Muscle layer of duodenum (tissue), 2 donors: ENCODE data around the gene SMIM7.
"Not testable (repeated sequence)": the region's sequence is repeated elsewhere in the genome, so short reads cannot be mapped to it uniquely, and the experiment has no call there.

ENCODE experiments used
- H3K27ac ChIP-seq: one replicate; pipeline ENCODE4 v1.7.0; 2013; ENCODE audit warnings: mild to moderate bottlenecking, low read length
- H3K27me3 ChIP-seq: one replicate; pipeline ENCODE4 v1.7.0; 2013; ENCODE audit warnings: low read depth, mild to moderate bottlenecking, control low read depth, low read length
- H3K36me3 ChIP-seq, 2 donors: one replicate each; pipeline ENCODE4 v1.7.0; 2013; ENCODE audit warnings: low read length in 2 of 2, control low read depth in 1 of 2, mild to moderate bottlenecking in 1 of 2; ENCODE audit not compliant: insufficient read depth in 2 of 2, control insufficient read depth in 1 of 2
- H3K4me1 ChIP-seq, 2 donors: one replicate each; pipeline ENCODE4 v1.7.0; 2013; ENCODE audit warnings: low read length in 2 of 2, mild to moderate bottlenecking in 2 of 2, control low read depth in 1 of 2, moderate library complexity in 1 of 2; ENCODE audit not compliant: insufficient read depth in 2 of 2, control insufficient read depth in 1 of 2
- H3K4me3 ChIP-seq, 2 donors: one replicate each; pipeline ENCODE4 v1.7.0; 2013; ENCODE audit warnings: low read length in 2 of 2, low read depth in 1 of 2, mild to moderate bottlenecking in 1 of 2
- H3K9me3 ChIP-seq, 2 donors: one replicate each; pipeline ENCODE4 v1.7.0; 2013; ENCODE audit warnings: low read length in 2 of 2, control low read depth in 1 of 2, mild to moderate bottlenecking in 1 of 2; ENCODE audit not compliant: control insufficient read depth in 1 of 2
- donor health status: healthy.

Gene SMIM7

GRCh38 chr19:16654627-16655026 lies 5.3 kb downstream of the SMIM7 start:
- peaks cover 59 to 82% of the 10 kb centered on the region in 2 donors for H3K36me3 ChIP-seq

GRCh38 chr19:16654140-16654539 lies 5.8 kb downstream of the SMIM7 start:
- Histone ChIP-seq H3K4me1 (peaks cover 4 to 18% of the 10 kb centered on the region in 2 donors), H3K36me3 (peaks cover 59 to 83% of the 10 kb centered on the region in 2 donors), H3K4me3 (no peak overlapping the region), H3K9me3 (no peaks in the 10 kb centered on the region), H3K27ac (no peak overlapping the region), H3K27me3 (no peaks in the 10 kb centered on the region)

More at GRCh38 chr19:16654627-16655026, 5.3 kb downstream of the SMIM7 start:
- H3K4me1 ChIP-seq: peaks cover 4 to 22% of the 10 kb centered on the region in 2 donors
- H3K27me3 ChIP-seq: no peaks in the 10 kb centered on the region
- H3K27ac ChIP-seq: no peak overlapping the region
- H3K4me3 ChIP-seq: no peak overlapping the region
- no peaks in the 10 kb centered on the region for H3K9me3 ChIP-seq

GRCh38 chr19:16652854-16653253 lies 7.1 kb downstream of the SMIM7 start:
- no peaks in the 10 kb centered on the region for H3K27me3 ChIP-seq
- peaks cover 55 to 78% of the 10 kb centered on the region in 2 donors for H3K36me3 ChIP-seq
- no peaks in the 10 kb centered on the region for H3K9me3 ChIP-seq
- peaks cover 0 to 5% of the 10 kb centered on the region in 2 donors for H3K4me1 ChIP-seq
- no peak overlapping the region for H3K27ac ChIP-seq
- no peak overlapping the region for H3K4me3 ChIP-seq

GRCh38 chr19:16651421-16652188 lies 8.3 kb downstream of the SMIM7 start:
- not testable (repeated sequence) for H3K4me1 ChIP-seq

GRCh38 chr19:16650821-16651220 lies 9.1 kb downstream of the SMIM7 start:
- Histone ChIP-seq H3K27ac (no peak overlapping the region), H3K4me1 (peaks cover 0 to under 1% of the 10 kb centered on the region in 2 donors), H3K27me3 (no peaks in the 10 kb centered on the region), H3K9me3 (no peaks in the 10 kb centered on the region), H3K4me3 (no peak overlapping the region), H3K36me3 (peaks cover 52 to 73% of the 10 kb centered on the region in 2 donors)

More at GRCh38 chr19:16651421-16652188, 8.3 kb downstream of the SMIM7 start:
- H3K4me3 ChIP-seq, H3K27ac ChIP-seq, H3K9me3 ChIP-seq, H3K27me3 ChIP-seq: not testable (repeated sequence)
- peaks cover 46 to 75% of the 10 kb centered on the region in 2 donors for H3K36me3 ChIP-seq

- Histone ChIP-seq H3K9me3 (no peaks in the 10 kb centered on the region), H3K36me3 (peaks cover 51 to 71% of the 10 kb centered on the region in 2 donors), H3K4me3 (no peak overlapping the region), H3K4me1 (peaks cover 0 to 3% of the 10 kb centered on the region in 2 donors), H3K27me3 (no peaks in the 10 kb centered on the region), H3K27ac (no peak overlapping the region)
Observed at GRCh38 chr19:16649734-16650133, 10.2 kb downstream of the SMIM7 start.

- H3K4me1 ChIP-seq: peaks cover 0 to 3% of the 10 kb centered on the region in 2 donors
- peaks cover 36 to 64% of the 10 kb centered on the region in 2 donors for H3K36me3 ChIP-seq
- no peaks in the 10 kb centered on the region for H3K9me3 ChIP-seq
- H3K27ac ChIP-seq: no peak overlapping the region
- no peak overlapping the region for H3K4me3 ChIP-seq
- no peaks in the 10 kb centered on the region for H3K27me3 ChIP-seq
Observed at GRCh38 chr19:16645140-16645539, 14.8 kb downstream of the SMIM7 start.

GRCh38 chr19:16641695-16642094 lies 18.2 kb downstream of the SMIM7 start:
- peaks cover 38 to 58% of the 10 kb centered on the region in 2 donors for H3K36me3 ChIP-seq

GRCh38 chr19:16640951-16641350 lies 19.0 kb downstream of the SMIM7 start:
- no peak overlapping the region for H3K4me3 ChIP-seq
- no peak overlapping the region for H3K27ac ChIP-seq
- H3K36me3 ChIP-seq: peaks cover 30 to 57% of the 10 kb centered on the region in 2 donors
- no peaks in the 10 kb centered on the region for H3K9me3 ChIP-seq
- H3K27me3 ChIP-seq: no peaks in the 10 kb centered on the region
- H3K4me1 ChIP-seq: peaks cover 0 to 6% of the 10 kb centered on the region in 2 donors

More at GRCh38 chr19:16641695-16642094, 18.2 kb downstream of the SMIM7 start:
- Histone ChIP-seq H3K9me3 (no peaks in the 10 kb centered on the region), H3K4me3 (no peak overlapping the region), H3K27me3 (no peaks in the 10 kb centered on the region), H3K27ac (no peak overlapping the region), H3K4me1 (peaks cover 0 to 6% of the 10 kb centered on the region in 2 donors)

GRCh38 chr19:16638666-16639065 lies 21.3 kb downstream of the SMIM7 start:
- no peak overlapping the region for H3K4me3 ChIP-seq
- H3K27me3 ChIP-seq: no peaks in the 10 kb centered on the region
- peaks cover 0 to 4% of the 10 kb centered on the region in 2 donors for H3K4me1 ChIP-seq
- no peak overlapping the region for H3K27ac ChIP-seq
- peaks cover 19 to 48% of the 10 kb centered on the region in 2 donors for H3K36me3 ChIP-seq
- no peaks in the 10 kb centered on the region for H3K9me3 ChIP-seq

- Histone ChIP-seq H3K27ac (no peak overlapping the region), H3K27me3 (no peaks in the 10 kb centered on the region), H3K4me1 (peaks cover 0 to 4% of the 10 kb centered on the region in 2 donors), H3K36me3 (peaks cover 14 to 43% of the 10 kb centered on the region in 2 donors), H3K9me3 (no peaks in the 10 kb centered on the region), H3K4me3 (no peak overlapping the region)
Observed at GRCh38 chr19:16637535-16637934, 22.4 kb downstream of the SMIM7 start.
